ENCODE measurements around the gene OGFOD2.
"Not testable (repeated sequence)": the region's sequence is repeated elsewhere in the genome, so short reads cannot be mapped to it uniquely, and the experiment has no call there.

Gene OGFOD2

DNA sequence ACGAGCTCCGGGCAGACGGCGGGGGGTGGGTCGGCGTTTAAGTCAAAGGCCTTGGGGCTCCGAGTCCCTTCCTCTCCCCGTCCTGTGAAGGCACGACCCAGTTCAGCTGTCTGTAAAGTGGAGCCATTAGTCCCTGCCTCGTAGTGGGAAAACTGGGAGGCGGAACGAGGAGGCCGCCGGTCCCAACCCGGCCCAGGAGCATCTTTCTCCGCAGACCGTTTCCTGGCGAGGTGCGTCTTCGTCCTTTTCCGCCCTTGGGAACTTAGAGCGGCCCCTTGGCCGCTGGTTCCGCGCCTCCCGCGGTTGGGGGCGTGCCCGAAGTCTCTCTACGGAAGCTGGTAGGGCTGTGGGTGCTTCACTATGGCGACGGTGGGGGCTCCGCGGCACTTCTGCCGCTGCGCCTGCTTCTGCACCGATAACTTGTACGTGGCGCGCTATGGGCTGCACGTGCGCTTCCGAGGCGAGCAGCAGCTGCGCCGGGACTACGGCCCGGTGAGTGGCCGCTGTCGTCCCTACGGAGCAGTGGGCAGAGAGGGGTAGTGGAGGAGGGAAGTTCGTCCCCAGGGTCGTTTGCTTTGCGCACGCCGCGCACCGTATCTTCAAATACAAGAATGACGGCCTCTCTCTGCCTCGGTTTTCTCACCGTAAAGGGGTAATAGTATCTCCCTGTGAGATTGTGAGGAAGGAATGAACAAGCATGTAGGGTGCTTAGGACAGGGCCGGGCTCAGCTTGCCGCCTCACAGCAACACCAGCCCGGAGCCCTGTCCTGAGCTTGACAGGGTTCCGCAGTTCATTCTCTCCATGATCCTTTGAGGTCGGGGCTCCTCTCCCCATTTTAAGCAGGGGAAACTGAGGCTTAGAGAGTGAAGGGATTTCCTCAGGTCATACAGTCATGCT is at the start of gene OGFOD2:
Gene OGFOD2 (plus strand): TSS at position 353 of the 898 bp plus-strand sequence. CDS start 8 bp downstream, at position 361.
- DNase-seq (ENCODE audit: low spot score), result peak; percentile 94

DNA sequence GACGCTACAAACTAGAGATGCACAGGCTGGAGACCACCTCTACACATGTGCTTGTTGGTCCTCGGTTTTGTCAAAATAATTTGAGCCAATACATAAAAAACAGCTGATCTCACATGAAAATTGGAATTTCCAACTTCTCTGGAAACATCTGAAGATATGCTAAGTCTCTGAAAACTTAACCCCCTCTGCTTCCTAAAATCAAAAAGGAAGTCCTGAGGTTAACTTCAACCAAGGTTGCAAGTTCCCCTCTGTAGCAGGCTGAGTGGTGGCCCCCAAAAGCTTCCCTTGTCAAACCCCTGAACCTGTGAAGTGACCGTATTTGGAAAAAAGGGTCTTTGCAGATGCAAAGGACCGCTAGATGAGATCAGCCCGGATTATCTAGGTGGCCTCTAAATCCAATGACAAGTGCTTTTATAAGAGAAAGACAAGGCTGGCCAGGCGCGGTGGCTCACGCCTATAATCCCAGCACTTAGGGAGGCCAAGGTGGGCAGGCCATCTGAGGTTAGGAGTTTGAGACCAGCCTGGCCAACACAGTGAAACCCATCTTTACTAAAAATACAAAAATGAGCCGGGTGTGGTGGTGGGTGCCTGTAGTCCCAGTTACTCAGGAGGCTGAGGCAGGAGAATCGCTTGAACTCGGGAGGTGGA is 47.2 kb upstream of the OGFOD2 start:
- no peak for DNase-seq (ENCODE audit: low spot score)

DNA sequence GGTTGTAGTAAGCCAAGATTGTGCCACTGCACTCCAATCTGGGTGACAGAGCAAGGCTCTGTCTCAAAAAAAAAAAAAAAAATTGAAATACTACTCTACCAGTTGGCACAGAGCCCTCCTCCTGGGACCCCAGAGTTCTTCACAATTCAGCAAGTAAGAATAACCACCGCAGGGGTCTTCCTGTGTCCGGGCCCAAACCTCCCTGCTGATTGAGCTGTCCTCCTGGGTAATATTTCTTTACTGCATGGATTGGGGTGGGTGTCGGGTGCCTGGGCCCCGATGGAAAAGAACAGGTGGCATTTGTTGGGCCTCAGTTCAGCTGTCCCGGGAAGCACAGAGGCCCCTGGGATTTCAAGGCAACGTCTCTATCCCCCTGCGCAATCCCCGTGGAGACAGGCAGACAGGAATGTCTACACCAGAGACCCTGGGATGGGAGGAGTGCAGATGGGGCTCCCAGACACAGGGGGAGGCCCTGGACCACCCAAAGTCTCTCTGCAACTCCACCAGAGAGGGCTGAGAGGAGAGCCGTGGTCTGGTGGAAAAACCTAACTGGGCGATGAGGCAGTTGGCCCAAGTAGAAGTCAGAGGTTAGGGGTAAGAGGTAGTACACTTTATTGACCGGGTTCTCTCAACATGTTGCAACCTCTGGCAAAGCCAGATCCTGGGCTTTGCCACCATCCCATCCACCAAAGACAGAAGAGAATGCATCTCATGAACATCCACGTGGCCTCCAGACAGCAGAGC is 46.5 kb upstream of the OGFOD2 start:
- DNase-seq (ENCODE audit: low spot score), result no peak

DNA sequence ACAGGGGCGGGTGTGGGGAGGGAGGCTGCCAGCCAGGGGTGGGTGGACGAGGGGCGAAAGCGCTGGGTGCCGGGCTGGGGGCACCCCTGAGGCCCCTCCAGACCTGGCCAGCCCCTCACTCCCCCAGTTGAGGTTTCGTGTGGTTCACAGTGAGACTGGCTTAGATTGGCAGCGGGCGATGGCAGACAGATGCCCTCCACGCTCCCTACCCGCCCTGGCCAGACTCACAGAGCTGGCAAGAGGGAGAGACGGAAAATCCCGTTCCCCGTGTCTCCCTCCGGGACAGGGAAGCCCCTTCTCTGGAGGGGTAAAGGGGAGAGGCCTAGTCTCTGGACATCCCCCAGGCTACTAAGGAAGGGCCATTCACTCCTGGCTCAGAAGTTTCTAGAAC is 45.9 kb upstream of the OGFOD2 start:
- no peak for DNase-seq (ENCODE audit: low spot score)

DNA sequence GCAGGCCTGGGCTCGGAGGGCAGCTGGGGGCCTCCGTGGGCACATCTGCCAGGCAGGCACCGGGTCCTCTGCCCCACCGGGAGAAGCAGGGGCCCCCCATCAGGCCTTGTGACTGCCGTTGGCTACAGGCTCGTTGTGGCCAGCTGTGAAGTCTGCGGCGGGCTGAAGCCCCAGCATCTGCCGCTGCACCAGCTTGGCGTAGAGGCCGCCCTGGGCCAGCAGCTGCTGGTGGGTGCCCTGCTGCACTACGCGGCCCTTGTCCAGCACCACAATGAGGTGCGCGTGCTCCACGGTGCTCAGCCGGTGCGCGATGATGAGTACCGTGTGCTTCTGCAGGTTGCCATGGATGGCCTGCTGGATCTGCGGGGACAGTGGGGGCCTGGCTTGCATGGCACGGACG is 45.2 kb upstream of the OGFOD2 start:
- no peak for DNase-seq (ENCODE audit: low spot score)

DNA sequence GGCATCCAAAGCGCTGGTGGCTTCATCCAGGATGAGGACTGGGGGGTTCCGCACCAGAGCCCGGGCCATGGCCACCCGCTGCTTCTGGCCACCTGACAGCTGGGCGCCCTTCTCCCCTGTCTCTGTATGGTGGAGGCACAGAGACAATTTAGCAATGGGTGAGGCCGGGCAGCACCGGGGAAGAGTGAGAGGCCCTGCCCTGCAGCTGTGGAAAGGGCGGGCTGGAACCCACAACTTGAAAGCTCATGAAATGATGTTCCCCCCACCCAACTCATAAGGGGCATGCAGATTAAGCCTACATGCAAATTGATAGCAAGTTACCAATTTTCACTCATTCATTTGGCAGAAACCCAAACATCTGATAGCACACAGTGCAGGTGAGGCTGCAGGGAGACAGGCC is 42.8 kb upstream of the OGFOD2 start:
- no peak for DNase-seq (ENCODE audit: low spot score)

DNA sequence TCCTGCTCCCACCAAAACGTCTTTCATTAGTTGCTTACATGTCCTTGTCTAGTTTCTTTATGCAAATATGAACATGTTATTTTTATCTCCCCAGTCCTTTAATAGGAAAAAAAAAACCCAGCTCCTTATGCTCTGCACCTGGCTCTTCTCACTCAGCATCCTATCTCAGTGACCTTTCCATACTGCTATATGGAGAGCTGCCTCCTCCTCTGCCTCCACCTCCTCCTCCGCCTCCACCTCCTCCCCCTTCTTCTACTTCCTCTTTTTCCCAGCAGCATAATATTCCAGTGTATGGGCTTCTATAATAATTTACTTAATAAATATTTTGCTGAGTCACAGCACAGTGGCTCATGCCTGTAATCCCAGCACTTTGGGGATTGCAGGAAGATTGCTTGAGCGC is 40.3 kb upstream of the OGFOD2 start:
- no peak for DNase-seq (ENCODE audit: low spot score)

DNA sequence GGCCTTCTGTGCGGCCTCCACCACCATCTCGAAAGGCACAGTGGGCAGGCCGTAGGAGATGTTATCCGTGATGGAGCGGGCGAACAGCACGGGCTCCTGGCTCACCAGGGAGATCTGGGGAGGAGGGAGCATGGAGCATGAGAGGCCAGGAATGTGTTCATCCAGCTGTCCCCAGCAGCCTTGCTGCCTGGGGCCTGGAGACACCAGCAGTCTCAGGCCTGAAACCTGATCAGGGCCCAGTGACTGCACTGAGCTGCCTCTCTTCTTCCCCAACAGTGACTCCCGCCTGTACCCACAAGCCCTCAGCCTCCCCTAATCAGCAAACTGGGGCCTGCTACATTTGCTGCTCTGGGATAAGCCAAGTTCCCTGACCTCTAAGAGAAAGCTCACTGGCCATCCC is 39.7 kb upstream of the OGFOD2 start:
- DNase-seq (ENCODE audit: low spot score), result no peak

DNA sequence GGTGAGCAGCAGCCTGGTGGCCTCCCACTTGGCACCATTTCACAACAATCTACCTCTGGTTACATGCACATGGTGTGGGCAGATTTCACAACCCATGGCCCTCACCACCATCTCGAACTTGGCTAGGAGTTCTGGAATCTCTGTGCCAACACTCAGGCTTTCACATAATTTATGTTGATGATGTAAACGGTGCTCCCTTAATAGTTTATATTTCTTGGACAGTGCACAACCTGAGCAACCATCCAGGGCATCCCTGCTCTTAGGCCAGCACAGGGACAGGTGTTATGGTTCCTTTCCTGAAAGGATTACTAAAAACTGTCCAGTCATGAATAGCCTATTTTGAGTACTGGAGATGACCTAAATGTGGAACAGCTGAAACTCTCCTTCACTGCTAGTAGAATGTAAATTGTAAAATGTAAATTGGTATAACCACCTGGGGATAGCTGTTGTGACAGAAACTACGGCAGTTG is 37.4 kb upstream of the OGFOD2 start:
- no peak for DNase-seq (ENCODE audit: low spot score)

DNA sequence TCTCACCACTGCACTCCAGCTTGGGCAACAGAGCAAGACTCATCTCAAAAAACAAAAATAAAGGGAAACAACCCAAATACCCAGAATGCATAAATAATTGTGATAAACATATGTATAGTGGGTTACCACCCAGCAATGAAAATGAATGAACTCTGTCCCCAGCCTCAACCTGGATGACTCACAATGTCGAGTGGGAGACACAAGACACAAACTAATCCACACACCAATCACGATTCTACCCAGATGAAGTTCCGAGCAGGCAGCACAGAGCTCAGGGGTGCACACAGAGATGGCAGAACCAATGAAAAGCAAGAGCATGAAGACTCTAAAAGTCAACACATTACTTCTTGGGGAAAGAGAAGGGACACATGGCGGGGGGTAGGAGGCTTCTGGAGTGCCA is 35.9 kb upstream of the OGFOD2 start:
- DNase-seq (ENCODE audit: low spot score), result no peak

DNA sequence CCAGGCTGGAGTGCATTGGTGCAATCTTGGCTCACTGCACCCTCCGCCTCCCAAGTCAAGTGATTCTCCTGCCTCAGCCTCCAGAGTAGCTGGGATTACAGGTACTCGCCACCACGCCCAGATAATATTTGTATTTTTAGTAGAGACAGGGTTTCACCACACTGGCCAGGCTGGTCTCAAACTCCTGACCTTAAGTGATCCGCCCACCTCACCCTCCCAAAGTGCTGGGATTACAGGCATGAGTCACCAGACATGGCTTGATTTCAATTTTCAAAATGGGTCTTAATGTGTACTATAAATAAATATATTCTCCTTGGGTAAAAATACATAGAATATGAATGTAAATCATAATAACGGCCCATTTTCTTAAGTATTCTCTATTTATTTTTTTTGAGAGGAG is 33.7 kb upstream of the OGFOD2 start:
- not testable (repeated sequence) for DNase-seq (ENCODE audit: low spot score)

DNA sequence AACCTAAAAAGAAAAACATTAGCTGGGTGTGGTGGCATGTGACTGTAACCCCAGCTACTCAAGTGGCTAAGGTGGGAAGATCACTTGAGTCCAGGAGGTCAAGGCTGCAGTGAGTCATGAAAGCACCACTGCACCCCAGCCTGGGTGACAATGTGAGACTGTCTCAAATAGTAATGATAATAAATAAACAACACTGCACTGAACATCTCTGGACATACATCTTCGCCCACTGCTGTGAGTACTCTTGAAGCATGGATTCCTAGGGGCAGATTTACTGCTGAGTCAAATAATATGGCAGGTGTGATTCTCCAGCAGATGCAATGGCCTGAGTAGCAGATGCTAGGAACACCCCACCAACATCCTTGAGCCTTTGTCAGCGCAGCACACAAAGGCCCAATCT is 32.4 kb upstream of the OGFOD2 start:
- DNase-seq (ENCODE audit: low spot score), result no peak

DNA sequence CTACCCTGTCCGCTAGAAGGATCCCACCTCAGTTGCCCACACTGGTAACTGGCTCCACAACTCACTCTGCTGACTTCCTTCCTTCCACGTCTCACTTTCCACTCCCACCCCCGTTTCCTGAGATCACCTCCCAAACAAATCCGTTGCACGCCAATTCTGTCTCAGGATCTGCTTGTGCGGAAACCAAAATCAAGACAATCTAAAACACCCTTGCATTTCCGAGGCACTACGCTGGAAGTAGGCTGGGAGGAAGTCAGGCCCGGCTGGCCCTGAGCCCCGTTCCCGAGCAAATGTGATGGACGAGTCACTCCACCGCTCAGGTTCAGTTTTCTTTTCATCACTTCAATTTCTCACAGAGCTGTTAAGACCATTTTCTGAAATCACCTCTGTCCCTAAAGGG is 31.8 kb upstream of the OGFOD2 start:
- DNase-seq (ENCODE audit: low spot score), result no peak

DNA sequence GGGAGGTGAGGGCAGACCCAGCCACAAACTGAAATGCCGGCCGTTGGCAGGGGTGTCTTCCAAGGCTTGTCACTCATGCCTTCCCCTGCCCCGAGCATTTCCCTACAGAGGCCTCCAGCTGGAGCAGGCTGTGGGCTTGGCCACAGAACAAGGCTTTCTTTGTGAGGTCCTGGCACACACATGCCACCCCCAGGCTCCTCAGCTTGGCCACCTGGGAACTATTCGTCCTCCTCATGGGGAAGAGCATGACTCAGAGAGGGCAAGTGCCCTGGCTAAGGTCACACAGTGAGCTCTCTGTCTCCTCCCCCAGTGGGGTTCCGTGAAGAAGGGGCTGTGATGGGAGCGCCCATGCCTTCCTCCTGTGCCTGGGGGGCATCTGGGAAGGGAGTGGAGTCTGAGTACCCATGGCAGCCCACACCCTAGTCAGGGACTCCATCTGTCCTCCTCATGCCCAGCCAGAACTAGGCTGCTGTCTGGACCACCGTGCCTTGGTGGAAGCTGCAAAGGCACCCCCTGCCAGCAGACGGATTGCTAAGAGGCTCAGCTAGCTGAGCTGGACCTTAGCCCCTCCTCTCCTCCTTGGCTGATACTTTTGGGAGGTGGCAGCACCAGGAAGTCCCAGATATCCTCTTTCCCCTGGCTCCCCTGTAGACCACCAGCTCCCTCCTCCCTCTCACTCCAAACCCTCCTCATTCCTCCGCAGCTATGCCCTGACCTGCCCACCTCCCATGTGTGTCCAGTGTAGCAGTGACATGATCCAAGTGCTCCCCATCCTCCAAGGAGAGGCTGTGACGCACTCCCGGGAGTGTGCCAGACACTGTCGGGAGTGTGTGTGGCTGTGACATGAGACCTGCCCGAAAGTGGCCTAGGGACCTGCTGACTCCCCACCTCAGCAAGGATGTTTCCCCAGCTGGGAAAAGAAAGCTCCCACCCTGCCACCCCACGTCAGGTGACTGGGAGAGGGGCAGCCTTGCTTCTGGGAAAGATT is 30.1 kb upstream of the OGFOD2 start:
- DNase-seq (ENCODE audit: low spot score), result no peak

DNA sequence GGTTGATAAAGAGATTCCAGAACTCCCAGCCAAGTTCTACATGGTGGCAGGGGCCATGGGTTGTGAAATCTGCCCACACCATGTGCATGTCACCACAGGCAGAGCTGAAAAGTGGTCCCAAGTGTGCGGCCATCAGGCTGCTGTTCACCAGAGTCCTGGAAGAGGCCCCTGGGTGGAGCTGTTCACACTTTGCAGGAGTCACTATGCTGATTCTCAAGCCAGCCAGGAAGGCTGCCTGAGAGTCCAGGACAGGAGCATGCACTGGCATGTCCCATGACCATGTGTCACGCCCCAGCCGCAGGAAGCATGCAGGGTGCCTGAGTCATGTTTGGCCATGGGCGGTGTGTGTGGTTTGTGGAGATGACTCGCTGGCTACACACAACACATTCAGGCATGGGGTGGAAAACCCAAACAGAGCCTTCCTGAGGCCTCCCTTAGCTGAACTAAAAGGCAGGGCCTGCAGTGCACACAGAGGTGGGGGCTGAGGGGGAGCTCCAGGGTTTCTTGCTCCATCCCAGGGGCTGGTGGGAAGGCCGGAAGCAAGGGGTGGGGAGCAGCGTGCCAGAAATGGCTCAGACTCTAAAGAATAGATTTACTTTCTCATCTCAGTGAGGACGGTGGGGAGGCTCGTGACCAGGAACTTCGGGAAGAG is 28.2 kb upstream of the OGFOD2 start:
- DNase-seq (ENCODE audit: low spot score), result no peak

DNA sequence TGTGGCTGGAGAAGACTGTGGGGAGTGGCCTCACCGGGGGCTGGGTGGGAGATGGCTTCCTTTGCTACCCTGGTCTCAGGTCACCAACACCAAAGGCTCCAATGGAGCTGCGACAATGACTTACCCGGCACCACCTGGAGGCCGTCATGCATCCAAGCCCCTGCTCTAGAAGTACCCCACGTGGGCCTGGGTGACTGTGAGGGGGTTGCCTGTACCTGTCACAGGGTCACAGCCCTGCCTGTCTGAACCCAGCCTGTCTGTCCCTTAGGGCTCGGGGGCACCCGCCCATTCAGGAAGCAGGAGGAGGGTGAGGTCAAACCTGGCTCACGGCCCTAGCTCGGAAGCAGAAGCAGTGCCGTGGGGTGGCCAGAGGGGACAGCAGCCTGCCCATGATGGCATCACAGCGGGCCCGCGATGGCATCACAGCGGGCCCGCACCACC is 27.7 kb upstream of the OGFOD2 start:
- DNase-seq (ENCODE audit: low spot score), result no peak

DNA sequence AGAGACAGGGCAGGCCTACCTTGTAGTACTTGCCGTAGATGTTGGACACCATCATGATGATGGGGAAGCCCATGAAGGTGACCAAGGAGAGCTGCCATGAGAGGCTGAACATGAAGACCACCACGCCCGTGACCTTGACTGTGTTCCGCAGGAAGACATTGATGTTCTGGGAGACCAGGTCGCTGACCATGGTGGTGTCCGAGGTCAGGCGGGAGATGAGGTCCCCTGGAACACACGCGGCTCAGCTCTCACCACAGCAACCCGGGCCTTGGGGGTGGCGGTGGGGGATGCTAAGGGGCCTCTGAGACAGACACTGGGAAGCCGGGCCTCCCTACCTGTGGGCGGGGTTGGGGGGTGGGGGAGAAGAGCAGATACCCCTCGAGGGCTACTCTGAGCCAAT is 26.4 kb upstream of the OGFOD2 start:
- no peak for DNase-seq (ENCODE audit: low spot score)

DNA sequence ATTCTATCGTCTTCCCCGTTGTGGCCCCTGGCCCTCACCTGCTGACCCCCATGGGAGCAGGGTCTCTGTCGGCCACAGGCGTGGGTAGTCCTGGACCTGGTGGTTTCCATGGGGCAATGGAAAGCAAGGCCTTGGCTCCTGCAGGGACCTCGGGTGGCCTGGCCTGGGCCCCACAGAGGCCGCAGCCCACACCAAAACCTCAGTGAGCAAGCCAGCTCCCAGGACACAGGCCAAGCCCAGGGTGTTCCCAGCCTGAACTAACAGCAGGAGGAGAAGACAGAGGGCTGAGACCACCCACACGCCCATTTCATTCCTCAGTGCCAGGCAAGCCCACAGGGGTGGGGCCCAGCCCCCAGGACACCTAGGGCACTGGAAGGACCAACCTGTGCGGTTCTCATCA is 25.6 kb upstream of the OGFOD2 start:
- DNase-seq (ENCODE audit: low spot score), result no peak

DNA sequence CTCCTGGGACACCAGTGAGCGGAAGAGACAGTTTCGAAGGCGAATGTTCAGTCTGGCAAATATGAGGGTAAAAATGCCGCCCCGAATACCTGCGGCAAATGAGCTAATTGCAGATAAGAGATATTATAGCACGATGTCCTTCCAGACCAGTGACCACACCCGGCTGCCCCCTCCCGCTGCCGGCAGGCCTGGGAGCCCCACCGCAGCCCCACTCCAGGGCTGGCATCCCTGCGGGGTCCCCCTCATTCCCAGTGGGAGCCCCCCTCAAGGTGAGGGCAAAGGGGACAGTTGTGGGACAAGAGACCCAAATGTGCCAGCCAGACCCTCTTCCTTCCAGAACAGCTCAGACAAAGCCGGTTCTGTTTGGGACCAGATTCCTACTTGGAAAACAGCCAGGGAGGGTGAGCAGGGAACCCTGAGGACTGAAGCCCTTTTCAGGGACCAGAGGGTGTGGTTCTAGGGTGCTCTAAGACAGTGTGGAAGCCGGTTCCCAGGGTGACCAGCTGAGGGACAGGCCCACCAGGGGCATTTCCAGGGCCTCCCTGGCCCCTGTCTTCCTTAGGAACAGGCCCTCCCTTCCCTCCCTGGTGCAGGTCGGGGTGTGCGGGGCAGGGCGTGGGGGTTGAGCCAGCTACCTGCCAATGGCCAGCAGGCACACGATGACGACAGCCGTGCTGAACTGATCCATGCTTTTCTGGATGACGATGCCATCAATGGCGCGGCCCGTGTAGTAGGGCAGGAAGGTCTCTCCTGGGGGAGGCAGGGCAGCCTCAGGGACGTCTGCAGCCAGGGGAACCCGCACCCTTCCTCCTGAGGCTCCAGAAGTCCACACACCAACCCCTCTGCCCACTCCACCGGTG is 25.0 kb upstream of the OGFOD2 start:
- DNase-seq (ENCODE audit: low spot score), result no peak

DNA sequence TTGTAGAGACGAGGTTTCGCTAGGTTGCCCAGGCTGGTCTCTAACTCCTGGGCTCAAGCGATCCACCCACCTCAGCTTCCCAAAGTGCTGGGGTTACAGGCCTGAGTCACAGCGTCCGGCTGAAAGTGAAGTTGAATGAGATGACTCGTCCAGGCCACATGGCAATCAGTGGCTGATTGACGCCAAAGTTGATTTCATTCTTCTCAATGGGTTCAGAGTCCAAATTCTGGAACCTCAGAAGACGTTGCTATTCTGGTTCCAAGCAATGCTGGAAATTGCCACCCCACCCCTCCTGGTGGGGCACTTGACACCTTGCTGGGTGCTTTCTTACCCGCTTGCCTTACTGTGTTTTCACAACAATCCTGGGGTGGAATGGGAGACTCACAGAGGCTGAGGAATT is 23.6 kb upstream of the OGFOD2 start:
- no peak for DNase-seq (ENCODE audit: low spot score)
